HepG2 (cell line): ENCODE measurements around the gene POLR2F. TPM values are rescaled to one million over a fixed set of nuclear protein-coding genes. Genes with fewer than 3 reads are reported as not detected.

Experiments
- ATAC-seq: fragments of 200-7000 bp; cut with Tn5 transposase; 3 replicates; pipeline ENCODE4 v1.9.1; 2020; ENCODE audit warnings: mild to moderate bottlenecking, moderate library complexity
- BruUV-seq: library from RNA; stranded (reverse); fragments of 400-500 nt; replicated peaks from 2 replicates; lab custom pipeline; 2021; lab: Mats Ljungman, UMichigan
- CTCF ChIA-PET: fragments of 300-600 bp; formaldehyde crosslinking; extraction: SDS; loops from one replicate; lab custom pipeline; 2021; ENCODE audit warnings: low total read pairs, inconsistent platforms, low intra/inter-chr PET ratio; lab: Yijun Ruan, JAX
- POLR2A ChIA-PET: fragments of 350-600 bp; sonication (Branson Sonifier 250); formaldehyde crosslinking; loops from one replicate; lab custom pipeline; 2020; ENCODE audit warnings: antibody characterized with exemption, inconsistent platforms; lab: Yijun Ruan, JAX
- DNase-seq: peaks from one replicate; pipeline ENCODE4 v3.0.0-alpha.2; 2015; ENCODE audit warnings: low spot score
- FAIRE-seq: peaks from 3 replicates; lab custom pipeline; 2011; peaks lifted over from hg19 to GRCh38; lab: Jason Lieb, UNC
- H2AFZ ChIP-seq: one replicate; pipeline ENCODE4 v1.6.1; 2011; ENCODE audit warnings: low read length, inconsistent platforms
- H3K27ac ChIP-seq: fragments of 300-600 bp; 3 replicates; pipeline ENCODE4 v1.8.0; 2011; ENCODE audit warnings: mixed run types, mild to moderate bottlenecking, mixed read lengths, low read length, inconsistent platforms; ENCODE audit not compliant: insufficient read depth; ENCODE audit errors: extremely low read length
- H3K27me3 ChIP-seq, 2 experiments: fragments of 200-600 bp in 1 of 2; 2 replicates in 1 of 2; 3 replicates in 1 of 2; pipeline versions ENCODE4 v1.6.0 to v1.8.0; 2011; ENCODE audit warnings: low read length in 2 of 2, mild to moderate bottlenecking in 2 of 2, moderate library complexity in 2 of 2, inconsistent platforms in 1 of 2; ENCODE audit not compliant: insufficient read depth in 2 of 2, control insufficient read depth in 1 of 2
- H3K36me3 ChIP-seq, 2 experiments: fragments of 200-600 bp in 1 of 2; replicated peaks in 1 of 2; 2 replicates in 1 of 2; 3 replicates in 1 of 2; pipeline versions ENCODE4 v1.5.1 to v1.8.0; 2011; ENCODE audit warnings: low read length in 2 of 2, inconsistent platforms in 1 of 2; ENCODE audit not compliant: insufficient read depth in 2 of 2, control insufficient read depth in 1 of 2
- H3K4me1 ChIP-seq: 2 replicates; pipeline ENCODE4 v1.5.1; 2012; ENCODE audit warnings: low read length, inconsistent platforms; ENCODE audit not compliant: insufficient read depth
- H3K4me2 ChIP-seq: 2 replicates; pipeline ENCODE4 v1.6.0; 2011; ENCODE audit warnings: low read depth, low read length, inconsistent platforms
- H3K4me3 ChIP-seq, 3 experiments: fragments of 200-600 bp in 1 of 3; sonication (generic), shearing (Covaris generic) in 1 of 3; replicated peaks in 1 of 3; 2 replicates each; pipeline ENCODE4 v1.5.1; 2011 to 2016; ENCODE audit warnings: low read length in 3 of 3, inconsistent platforms in 2 of 3, low read depth in 2 of 3, mild to moderate bottlenecking in 2 of 3, control low read depth in 1 of 3, mixed read lengths in 1 of 3; ENCODE audit not compliant: insufficient read depth in 1 of 3
- H3K79me2 ChIP-seq: one replicate; pipeline ENCODE4 v1.6.1; 2011; ENCODE audit warnings: low read length, inconsistent platforms; ENCODE audit not compliant: insufficient read depth
- H3K9ac ChIP-seq: 2 replicates; pipeline ENCODE4 v1.6.0; 2011; ENCODE audit warnings: mild to moderate bottlenecking, low read depth, low read length, inconsistent platforms; ENCODE audit not compliant: insufficient read depth
- H3K9me3 ChIP-seq: 2 replicates; pipeline ENCODE4 v1.5.1; 2012; ENCODE audit warnings: mild to moderate bottlenecking, low read length
- H4K20me1 ChIP-seq: 2 replicates; pipeline ENCODE4 v1.6.0; 2011; ENCODE audit warnings: inconsistent platforms, mild to moderate bottlenecking, low read length, moderate library complexity; ENCODE audit not compliant: insufficient read depth
- CEBPB ChIP-seq: IDR thresholded peaks from 2 replicates; pipeline ENCODE4 v1.6.1; 2011; ENCODE audit warnings: low read depth, low read length, improper control_type of control experiment, borderline replicate concordance
- HNRNPL ChIP-seq: fragments of 200-400 bp; formaldehyde crosslinking; IDR thresholded peaks from 2 replicates; pipeline ENCODE4 v1.6.1; 2017; ENCODE audit warnings: mild to moderate bottlenecking, low read depth, low read length
- TCF7 ChIP-seq: sonication (generic); IDR thresholded peaks from 2 replicates; pipeline ENCODE4 v1.6.1; 2016; ENCODE audit warnings: antibody characterized with exemption, low read depth
- TEAD3 ChIP-seq: optimal IDR thresholded peaks from 2 replicates; pipeline ENCODE3; 2016; ENCODE audit warnings: borderline replicate concordance
- ZBTB33 ChIP-seq: sonication (generic); formaldehyde crosslinking; IDR thresholded peaks from 2 replicates; pipeline ENCODE4 v1.4.0; 2020; ENCODE audit warnings: missing genetic modification reagents
- ZBTB7A ChIP-seq: sonication (generic); formaldehyde crosslinking; IDR thresholded peaks from 2 replicates; pipeline ENCODE4 v1.8.0; 2022; ENCODE audit warnings: mild to moderate bottlenecking, missing genetic modification reagents
- ZKSCAN8 ChIP-seq: IDR thresholded peaks from 2 replicates; pipeline ENCODE4 v1.6.1; 2016; ENCODE audit warnings: borderline replicate concordance, missing genetic modification reagents, missing compliant biosample characterization
- ZNF83 ChIP-seq: sonication (generic); formaldehyde crosslinking; IDR thresholded peaks from 2 replicates; pipeline ENCODE4 v1.4.0; 2020; ENCODE audit warnings: missing genetic modification reagents, mild to moderate bottlenecking, borderline replicate concordance
- WGBS: methylation state at CpG from one replicate; pipeline ENCODE4 v1.1.6; 2017; ENCODE audit warnings: low lambda C conversion rate; 5-methylcytosine and 5-hydroxymethylcytosine counted together
- in situ Hi-C: cut with HindIII; loops from 2 replicates; pipeline ENCODE4 v1.10.0; 2017; ENCODE audit warnings: low pct_unique_long_range_greater_than_20kb; ENCODE audit not compliant: extremely low pct_ligation_motif_present
- intact Hi-C: fragments of 100-400 bp; cut with micrococcal nuclease; formaldehyde crosslinking; loops from one replicate; pipeline ENCODE4 v1.10.0; 2022; ENCODE audit not compliant: unreplicated experiment
- polyA plus RNA-seq, 8 experiments: library from polyadenylated mRNA; depleted of rRNA in 3 of 8; stranded (reverse) in 7 of 8; unstranded in 1 of 8; fragments of >200 nt; fragmentation: Illumina TruSeq in 4 of 8; extraction: Trizol in 4 of 8; gene quantifications; 2 replicates each; pipeline versions ENCODE4 v1.2.1 to v1.2.3, GENCODE V29; 2011 to 2016; ENCODE audit warnings: low read depth in 4 of 8, missing spikeins in 1 of 8, mixed read lengths in 1 of 8; ENCODE audit not compliant: insufficient read depth in 1 of 8
- total RNA-seq, 5 experiments: library from RNA; depleted of rRNA; stranded (reverse); fragments of >200 nt; fragmentation: Illumina TruSeq; extraction: Trizol; gene quantifications; 2 replicates each; pipeline ENCODE4 v1.2.3, GENCODE V29; 2016; ENCODE audit warnings: low read depth in 1 of 5
- TF ChIP-seq, protein P1 (sequence below): sonication (generic); formaldehyde crosslinking; IDR thresholded peaks from 2 replicates; pipeline ENCODE4 v1.5.0; 2020; ENCODE audit warnings: mild to moderate bottlenecking, missing genetic modification reagents

Gene POLR2F
- total and polyA plus RNA-seq, 2 of the 13 experiments (the other 11 are each of a cell fraction or from before 2014, with no cell fraction given), result 135 to 158 TPM

DNA sequence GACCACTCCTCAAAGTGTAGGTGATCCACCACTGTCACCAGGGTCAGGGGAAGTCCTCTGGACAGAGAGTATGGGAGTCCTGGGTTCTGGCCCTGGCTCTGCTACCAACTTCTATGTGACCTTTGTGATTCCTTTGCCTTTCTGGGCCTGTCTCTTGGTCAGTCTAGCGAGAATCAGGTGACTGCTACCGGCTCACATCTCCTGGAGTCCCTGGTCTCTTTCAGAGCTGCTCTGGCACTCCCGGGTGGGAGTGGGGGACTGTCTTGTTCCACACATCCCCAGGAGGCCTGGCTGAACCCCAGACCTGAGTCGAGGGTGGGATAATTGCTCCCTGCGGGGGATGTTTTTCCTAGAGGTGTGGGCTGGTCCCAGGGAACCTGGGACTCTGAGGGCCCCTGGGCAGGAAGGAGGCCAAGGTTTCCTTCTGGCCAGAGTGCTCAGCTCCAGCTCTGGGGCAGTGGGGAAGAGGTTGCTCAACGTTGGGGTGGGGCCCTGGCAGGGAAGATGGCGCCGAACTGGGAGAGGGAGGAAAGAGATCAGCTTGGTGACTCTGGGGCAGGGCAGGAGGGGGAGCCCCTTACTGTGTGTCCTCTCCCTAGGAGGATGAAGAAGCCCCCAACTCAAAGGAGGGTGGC, 28.8 kb downstream of the POLR2F start:
- TF ChIP-seq TCF7 (no peak), CEBPB (peak; percentile 41; the same call in 1 of the 2 replicates)
- TF ChIP-seq, all 625 proteins: peak for 1
- in situ Hi-C loops, result no loop called here
- ATAC-seq (peak; percentile 20), DNase-seq (no peak), FAIRE-seq (no peak)
- Histone ChIP-seq H3K36me3 (no peaks in the 10 kb centered on the region), H2AFZ (no peak overlapping the region), H3K4me1 (peaks cover 39% of the 10 kb centered on the region), H3K4me2 (peak overlapping the region; percentile 63), H3K27ac (peak overlapping the region; percentile 34), H3K27me3 (no peaks in the 10 kb centered on the region), H4K20me1 (no peaks in the 10 kb centered on the region), H3K4me3 (peak overlapping the region in 1 of 3 experiments; percentile 17; a peak in 1 of 6 replicates), H3K79me2 (no peaks in the 10 kb centered on the region), H3K9ac (no peak overlapping the region), H3K9me3 (no peaks in the 10 kb centered on the region)
- intact Hi-C loops, result no loop called here
- no TSS peak for BruUV-seq
- 37% methylated on average over 8 of the region's 8 CpGs for WGBS
- ChIA-PET POLR2A (interaction anchor here (1.0 to 1.6 kb wide), 3 partner anchors 12 to 138 kb away, joined by 3 to 4 read pairs (median 3); partner anchors contain the start of genes ANKRD54, C22orf23 and POLR2F), CTCF (no interaction called here)

- H2AFZ ChIP-seq, result no peak overlapping the region
- no peak overlapping the region for H3K4me3 ChIP-seq
- H3K9me3 ChIP-seq, result no peaks in the 10 kb centered on the region
- no TSS peak for BruUV-seq
- H3K27me3 ChIP-seq, result no peaks in the 10 kb centered on the region
- H3K4me1 ChIP-seq, result peaks cover 39% of the 10 kb centered on the region
- TF ChIP-seq HNRNPL (0 out of 2 replicates have a peak, but pooled peaks have one; percentile 48), TEAD3 (CRISPR knock-in tag) (peak; percentile 57), ZNF83 (CRISPR knock-in tag) (no peak), ZBTB33 (CRISPR knock-in tag) (peak; percentile 78), ZBTB7A (no peak), ZKSCAN8 (no peak)
- TF ChIP-seq, protein P1, sequence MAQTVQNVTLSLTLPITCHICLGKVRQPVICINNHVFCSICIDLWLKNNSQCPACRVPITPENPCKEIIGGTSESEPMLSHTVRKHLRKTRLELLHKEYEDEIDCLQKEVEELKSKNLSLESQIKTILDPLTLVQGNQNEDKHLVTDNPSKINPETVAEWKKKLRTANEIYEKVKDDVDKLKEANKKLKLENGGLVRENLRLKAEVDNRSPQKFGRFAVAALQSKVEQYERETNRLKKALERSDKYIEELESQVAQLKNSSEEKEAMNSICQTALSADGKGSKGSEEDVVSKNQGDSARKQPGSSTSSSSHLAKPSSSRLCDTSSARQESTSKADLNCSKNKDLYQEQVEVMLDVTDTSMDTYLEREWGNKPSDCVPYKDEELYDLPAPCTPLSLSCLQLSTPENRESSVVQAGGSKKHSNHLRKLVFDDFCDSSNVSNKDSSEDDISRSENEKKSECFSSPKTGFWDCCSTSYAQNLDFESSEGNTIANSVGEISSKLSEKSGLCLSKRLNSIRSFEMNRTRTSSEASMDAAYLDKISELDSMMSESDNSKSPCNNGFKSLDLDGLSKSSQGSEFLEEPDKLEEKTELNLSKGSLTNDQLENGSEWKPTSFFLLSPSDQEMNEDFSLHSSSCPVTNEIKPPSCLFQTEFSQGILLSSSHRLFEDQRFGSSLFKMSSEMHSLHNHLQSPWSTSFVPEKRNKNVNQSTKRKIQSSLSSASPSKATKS, result no peak
- TF ChIP-seq, all 625 proteins: peak for 3
- no peaks in the 10 kb centered on the region for H3K79me2 ChIP-seq
- POLR2A ChIA-PET, result interaction anchor here (1.6 kb wide), 1 partner anchor 139 kb away, joined by 3 read pairs; the partner anchor contains the start of gene ANKRD54
- intact Hi-C loops, result no loop called here
- H3K27ac ChIP-seq, result no peak overlapping the region
- WGBS, result 97% methylated on average over 43 of the region's 84 CpGs
- no peak overlapping the region for H3K9ac ChIP-seq
- no peaks in the 10 kb centered on the region for H3K36me3 ChIP-seq
- no peaks in the 10 kb centered on the region for H4K20me1 ChIP-seq
- FAIRE-seq, result no peak
- no peak for DNase-seq
- CTCF ChIA-PET, result no interaction called here
- no peak for ATAC-seq
- no peak overlapping the region for H3K4me2 ChIP-seq
- in situ Hi-C loops, result no loop called here
Observed at GRCh38 chr22:37982938-37983859, 29.7 kb downstream of the POLR2F start.
